HepG2 (cell line): Measurements from ENCODE around the gene RAPGEF5. TPM values are rescaled to one million over a fixed set of nuclear protein-coding genes. Genes with fewer than 3 reads are reported as not detected.

Experiments
- ATAC-seq: fragments of 200-7000 bp; cut with Tn5 transposase; 3 replicates; pipeline ENCODE4 v1.9.1; 2020; ENCODE audit warnings: mild to moderate bottlenecking, moderate library complexity
- BruUV-seq: library from RNA; stranded (reverse); fragments of 400-500 nt; replicated peaks from 2 replicates; lab custom pipeline; 2021; lab: Mats Ljungman, UMichigan
- CTCF ChIA-PET: fragments of 300-600 bp; formaldehyde crosslinking; extraction: SDS; loops from one replicate; lab custom pipeline; 2021; ENCODE audit warnings: low total read pairs, inconsistent platforms, low intra/inter-chr PET ratio; lab: Yijun Ruan, JAX
- POLR2A ChIA-PET: fragments of 350-600 bp; sonication (Branson Sonifier 250); formaldehyde crosslinking; loops from one replicate; lab custom pipeline; 2020; ENCODE audit warnings: antibody characterized with exemption, inconsistent platforms; lab: Yijun Ruan, JAX
- DNase-seq: peaks from one replicate; pipeline ENCODE4 v3.0.0-alpha.2; 2015; ENCODE audit warnings: low spot score
- FAIRE-seq: peaks from 3 replicates; lab custom pipeline; 2011; peaks lifted over from hg19 to GRCh38; lab: Jason Lieb, UNC
- H2AFZ ChIP-seq: one replicate; pipeline ENCODE4 v1.6.1; 2011; ENCODE audit warnings: low read length, inconsistent platforms
- H3K27ac ChIP-seq: fragments of 300-600 bp; 3 replicates; pipeline ENCODE4 v1.8.0; 2011; ENCODE audit warnings: mixed run types, mild to moderate bottlenecking, mixed read lengths, low read length, inconsistent platforms; ENCODE audit not compliant: insufficient read depth; ENCODE audit errors: extremely low read length
- H3K27me3 ChIP-seq, 2 experiments: fragments of 200-600 bp in 1 of 2; 2 replicates in 1 of 2; 3 replicates in 1 of 2; pipeline versions ENCODE4 v1.6.0 to v1.8.0; 2011; ENCODE audit warnings: low read length in 2 of 2, mild to moderate bottlenecking in 2 of 2, moderate library complexity in 2 of 2, inconsistent platforms in 1 of 2; ENCODE audit not compliant: insufficient read depth in 2 of 2, control insufficient read depth in 1 of 2
- H3K36me3 ChIP-seq, 2 experiments: fragments of 200-600 bp in 1 of 2; replicated peaks in 1 of 2; 2 replicates in 1 of 2; 3 replicates in 1 of 2; pipeline versions ENCODE4 v1.5.1 to v1.8.0; 2011; ENCODE audit warnings: low read length in 2 of 2, inconsistent platforms in 1 of 2; ENCODE audit not compliant: insufficient read depth in 2 of 2, control insufficient read depth in 1 of 2
- H3K4me1 ChIP-seq: 2 replicates; pipeline ENCODE4 v1.5.1; 2012; ENCODE audit warnings: low read length, inconsistent platforms; ENCODE audit not compliant: insufficient read depth
- H3K4me2 ChIP-seq: 2 replicates; pipeline ENCODE4 v1.6.0; 2011; ENCODE audit warnings: low read depth, low read length, inconsistent platforms
- H3K4me3 ChIP-seq, 3 experiments: fragments of 200-600 bp in 1 of 3; sonication (generic), shearing (Covaris generic) in 1 of 3; replicated peaks in 1 of 3; 2 replicates each; pipeline ENCODE4 v1.5.1; 2011 to 2016; ENCODE audit warnings: low read length in 3 of 3, inconsistent platforms in 2 of 3, low read depth in 2 of 3, mild to moderate bottlenecking in 2 of 3, control low read depth in 1 of 3, mixed read lengths in 1 of 3; ENCODE audit not compliant: insufficient read depth in 1 of 3
- H3K79me2 ChIP-seq: one replicate; pipeline ENCODE4 v1.6.1; 2011; ENCODE audit warnings: low read length, inconsistent platforms; ENCODE audit not compliant: insufficient read depth
- H3K9ac ChIP-seq: 2 replicates; pipeline ENCODE4 v1.6.0; 2011; ENCODE audit warnings: mild to moderate bottlenecking, low read depth, low read length, inconsistent platforms; ENCODE audit not compliant: insufficient read depth
- H3K9me3 ChIP-seq: 2 replicates; pipeline ENCODE4 v1.5.1; 2012; ENCODE audit warnings: mild to moderate bottlenecking, low read length
- H4K20me1 ChIP-seq: 2 replicates; pipeline ENCODE4 v1.6.0; 2011; ENCODE audit warnings: inconsistent platforms, mild to moderate bottlenecking, low read length, moderate library complexity; ENCODE audit not compliant: insufficient read depth
- CREM ChIP-seq, 2 experiments: sonication (generic) in 1 of 2; formaldehyde crosslinking in 1 of 2; IDR thresholded peaks; 2 replicates each; pipeline versions ENCODE4 v1.4.0 to v1.6.1; 2016 to 2020; ENCODE audit warnings: antibody characterized with exemption in 1 of 2, mild to moderate bottlenecking in 1 of 2, missing genetic modification reagents in 1 of 2
- DMAP1 ChIP-seq: IDR thresholded peaks from 2 replicates; pipeline ENCODE4 v1.6.1; 2016
- FOXO1 ChIP-seq: sonication (generic); formaldehyde crosslinking; IDR thresholded peaks from 2 replicates; pipeline ENCODE4 v1.4.0; 2020; ENCODE audit warnings: missing genetic modification reagents
- HDAC6 ChIP-seq: fragments of 200-600 bp; sonication (generic); IDR thresholded peaks from 2 replicates; pipeline ENCODE4 v1.7.0; 2017; ENCODE audit warnings: mild to moderate bottlenecking, antibody characterized with exemption, low read length, low read depth
- HES4 ChIP-seq: sonication (generic); formaldehyde crosslinking; IDR thresholded peaks from 2 replicates; pipeline ENCODE4 v1.9.0; 2021; ENCODE audit warnings: mild to moderate bottlenecking, missing genetic modification reagents, borderline replicate concordance
- HHEX ChIP-seq: IDR thresholded peaks from 2 replicates; pipeline ENCODE4 v1.6.1; 2016; ENCODE audit warnings: control low read depth
- MXD4 ChIP-seq: IDR thresholded peaks from 2 replicates; pipeline ENCODE4 v1.6.1; 2016; ENCODE audit warnings: mild to moderate bottlenecking, missing biosample characterization, missing genetic modification reagents
- NCOA1 ChIP-seq: sonication (generic); formaldehyde crosslinking; IDR thresholded peaks from 2 replicates; pipeline ENCODE4 v1.9.0; 2021; ENCODE audit warnings: missing genetic modification reagents
- SKI ChIP-seq: fragments of 450-650 bp; IDR thresholded peaks from one replicate; pipeline ENCODE4 v1.6.1; 2018; ENCODE audit warnings: mild to moderate bottlenecking; ENCODE audit not compliant: partially characterized antibody
- SOX6 ChIP-seq, 2 experiments: fragments of 450-650 bp in 1 of 2; sonication (generic) in 1 of 2; formaldehyde crosslinking in 1 of 2; IDR thresholded peaks; 2 replicates each; pipeline versions ENCODE4 v1.4.0 to v1.6.1; 2017 to 2020; ENCODE audit warnings: antibody characterized with exemption in 1 of 2, mild to moderate bottlenecking in 1 of 2, missing genetic modification reagents in 1 of 2
- SSRP1 ChIP-seq: IDR thresholded peaks from 2 replicates; pipeline ENCODE4 v1.6.1; 2016; ENCODE audit warnings: control low read depth
- TFE3 ChIP-seq: IDR thresholded peaks from 2 replicates; pipeline ENCODE4 v1.6.1; 2016
- ZFP36 ChIP-seq: fragments of 150-350 bp; IDR thresholded peaks from 2 replicates; pipeline ENCODE4 v1.6.1; 2018; ENCODE audit warnings: borderline replicate concordance, low read length, low read depth; ENCODE audit not compliant: partially characterized antibody
- ZNF121 ChIP-seq: sonication (generic); formaldehyde crosslinking; IDR thresholded peaks from 2 replicates; pipeline ENCODE4 v1.5.0; 2020; ENCODE audit warnings: mild to moderate bottlenecking, missing genetic modification reagents
- ZNF263 ChIP-seq: sonication (generic); formaldehyde crosslinking; IDR thresholded peaks from 2 replicates; pipeline ENCODE4 v1.4.0; 2020; ENCODE audit warnings: missing genetic modification reagents
- ZNF276 ChIP-seq: sonication (generic); formaldehyde crosslinking; IDR thresholded peaks from 2 replicates; pipeline ENCODE4 v1.4.0; 2020; ENCODE audit warnings: mild to moderate bottlenecking, low read depth, missing genetic modification reagents
- ZNF674 ChIP-seq: sonication (generic); formaldehyde crosslinking; IDR thresholded peaks from 2 replicates; pipeline ENCODE4 v1.5.0; 2020; ENCODE audit warnings: low read depth, mild to moderate bottlenecking, missing genetic modification reagents
- WGBS: methylation state at CpG from one replicate; pipeline ENCODE4 v1.1.6; 2017; ENCODE audit warnings: low lambda C conversion rate; 5-methylcytosine and 5-hydroxymethylcytosine counted together
- in situ Hi-C: cut with HindIII; loops from 2 replicates; pipeline ENCODE4 v1.10.0; 2017; ENCODE audit warnings: low pct_unique_long_range_greater_than_20kb; ENCODE audit not compliant: extremely low pct_ligation_motif_present
- intact Hi-C: fragments of 100-400 bp; cut with micrococcal nuclease; formaldehyde crosslinking; loops from one replicate; pipeline ENCODE4 v1.10.0; 2022; ENCODE audit not compliant: unreplicated experiment
- polyA plus RNA-seq, 8 experiments: library from polyadenylated mRNA; depleted of rRNA in 3 of 8; stranded (reverse) in 7 of 8; unstranded in 1 of 8; fragments of >200 nt; fragmentation: Illumina TruSeq in 4 of 8; extraction: Trizol in 4 of 8; gene quantifications; 2 replicates each; pipeline versions ENCODE4 v1.2.1 to v1.2.3, GENCODE V29; 2011 to 2016; ENCODE audit warnings: low read depth in 4 of 8, missing spikeins in 1 of 8, mixed read lengths in 1 of 8; ENCODE audit not compliant: insufficient read depth in 1 of 8
- total RNA-seq, 5 experiments: library from RNA; depleted of rRNA; stranded (reverse); fragments of >200 nt; fragmentation: Illumina TruSeq; extraction: Trizol; gene quantifications; 2 replicates each; pipeline ENCODE4 v1.2.3, GENCODE V29; 2016; ENCODE audit warnings: low read depth in 1 of 5

RAPGEF5 gene
- total and polyA plus RNA-seq, 2 of the 13 experiments (the other 11 are each of a cell fraction or from before 2014, with no cell fraction given) = 17.1 to 23.4 TPM

- Histone ChIP-seq H4K20me1 (no peaks in the 10 kb centered on the region), H2AFZ (no peak overlapping the region), H3K9me3 (no peaks in the 10 kb centered on the region), H3K36me3 (peaks cover 27 to 62% of the 10 kb centered on the region in 2 experiments), H3K4me3 (no peak overlapping the region), H3K27me3 (no peaks in the 10 kb centered on the region), H3K4me2 (no peak overlapping the region), H3K27ac (no peak overlapping the region), H3K4me1 (peaks cover 13% of the 10 kb centered on the region), H3K9ac (no peak overlapping the region), H3K79me2 (no peaks in the 10 kb centered on the region)
- no peak for ATAC-seq
- ChIA-PET POLR2A (no interaction called here), CTCF (no interaction called here)
- WGBS = 98% methylated on average over 2 of the region's 2 CpGs
- in situ Hi-C loops = no loop called here
- no peak for DNase-seq
- intact Hi-C loops = loop anchor here (10.0 kb wide), 1 partner anchor 127 kb away; no protein-coding TSS in a partner anchor
- no TSS peak for BruUV-seq
- no peak for FAIRE-seq
- TF ChIP-seq HDAC6 (no peak), MXD4 (no peak), FOXO1 (CRISPR knock-in tag) (no peak), SSRP1 (CRISPR knock-in tag) (no peak), SKI (no peak), SOX6 (IDR thresholded peaks at IDR 0.05) (no peak), SOX6 (CRISPR knock-in tag; IDR thresholded peaks at IDR 0.05) (no peak), CREM (IDR thresholded peaks at IDR 0.05) (no peak), CREM (CRISPR knock-in tag; IDR thresholded peaks at IDR 0.05) (no peak), TFE3 (CRISPR knock-in tag) (no peak), HHEX (CRISPR knock-in tag) (no peak), DMAP1 (CRISPR knock-in tag) (no peak), ZNF674 (no peak), ZNF121 (CRISPR knock-in tag) (no peak), ZNF276 (CRISPR knock-in tag) (no peak), ZFP36 (no peak), HES4 (CRISPR knock-in tag) (no peak), ZNF263 (CRISPR knock-in tag) (no peak), NCOA1 (CRISPR knock-in tag) (no peak)
Observed at GRCh38 chr7:22137466-22137865, 219.5 kb downstream of the RAPGEF5 start.
